A673 (cell line): Measurements from ENCODE around the gene SNTB2. TPM values are rescaled to one million over a fixed set of nuclear protein-coding genes. Genes with fewer than 3 reads are reported as not detected.

Experiments
- BruUV-seq: library from RNA; stranded (reverse); fragments of 400-500 nt; replicated peaks from 2 replicates; lab custom pipeline; 2021; lab: Mats Ljungman, UMichigan
- CTCF ChIA-PET: fragments of 300-600 bp; sonication (Branson Sonifier 250); formaldehyde crosslinking; loops from one replicate; lab custom pipeline; 2022; ENCODE audit warnings: antibody characterized with exemption; lab: Charles Lee
- POLR2A ChIA-PET: fragments of 300-600 bp; sonication (Branson Sonifier 250); formaldehyde crosslinking; loops from one replicate; lab custom pipeline; 2022; ENCODE audit warnings: antibody characterized with exemption; ENCODE audit not compliant: low non-redundant PET; lab: Charles Lee
- DNase-seq: peaks from one replicate; pipeline ENCODE4 v3.0.0-alpha.2; 2015; ENCODE audit warnings: low spot score
- H3K27ac ChIP-seq: fragments of 200-600 bp; sonication (generic); 2 replicates; pipeline ENCODE4 v1.5.1; 2016; ENCODE audit warnings: mixed run types, low read depth, mild to moderate bottlenecking, mixed read lengths, antibody characterized with exemption, low read length; ENCODE audit not compliant: poor library complexity, severe bottlenecking
- H3K27me3 ChIP-seq: fragments of 200-600 bp; sonication (generic); replicated peaks from 2 replicates; pipeline ENCODE4 v1.6.1; 2017; ENCODE audit warnings: mixed run types, low read depth, mild to moderate bottlenecking, mixed read lengths, antibody characterized with exemption, low read length; ENCODE audit not compliant: insufficient read depth, poor library complexity
- H3K36me3 ChIP-seq: fragments of 200-600 bp; sonication (generic); 2 replicates; pipeline ENCODE4 v1.6.1; 2016; ENCODE audit warnings: mixed run types, mild to moderate bottlenecking, mixed read lengths, antibody characterized with exemption, low read length; ENCODE audit not compliant: insufficient read depth, poor library complexity, severe bottlenecking
- H3K4me1 ChIP-seq: fragments of 200-600 bp; sonication (generic); 2 replicates; pipeline ENCODE4 v1.6.1; 2017; ENCODE audit warnings: mixed run types, mild to moderate bottlenecking, mixed read lengths, antibody characterized with exemption, low read length; ENCODE audit not compliant: insufficient read depth, poor library complexity, severe bottlenecking
- H3K4me3 ChIP-seq: fragments of 200-600 bp; sonication (generic); 2 replicates; pipeline ENCODE4 v1.5.1; 2016; ENCODE audit warnings: low read depth, mixed run types, mild to moderate bottlenecking, mixed read lengths, low read length; ENCODE audit not compliant: poor library complexity, severe bottlenecking
- H3K9me3 ChIP-seq: fragments of 200-600 bp; sonication (generic); 2 replicates; pipeline ENCODE4 v1.6.1; 2016; ENCODE audit warnings: mixed run types, low read depth, mild to moderate bottlenecking, mixed read lengths, antibody characterized with exemption, low read length; ENCODE audit not compliant: poor library complexity, severe bottlenecking
- EZH2 ChIP-seq: fragments of 200-600 bp; sonication (generic); IDR thresholded peaks from 2 replicates; pipeline ENCODE4 v1.6.1; 2017; ENCODE audit warnings: borderline replicate concordance, low read depth, mild to moderate bottlenecking, mixed read lengths, antibody characterized with exemption, low read length; ENCODE audit not compliant: poor library complexity, severe bottlenecking
- intact Hi-C: fragments of 100-400 bp; cut with micrococcal nuclease; formaldehyde crosslinking; loops from one replicate; pipeline ENCODE4 v1.10.0; 2022; ENCODE audit not compliant: unreplicated experiment
- total RNA-seq: library from RNA; stranded (reverse); gene quantifications from 2 replicates; pipeline ENCODE4 v1.2.3, GENCODE V29; 2021
- TF ChIP-seq, protein P1 (sequence below): fragments of 300-800, 200-600 bp; sonication (generic); conservative IDR thresholded peaks from 2 replicates; pipeline ENCODE4 v1.5.1; 2017; ENCODE audit warnings: low read depth, mild to moderate bottlenecking, antibody characterized with exemption, low read length, moderate library complexity, mixed read lengths

The SNTB2 gene
- total RNA-seq, 1 experiment from 2014 or later = 49.3 TPM

DNA sequence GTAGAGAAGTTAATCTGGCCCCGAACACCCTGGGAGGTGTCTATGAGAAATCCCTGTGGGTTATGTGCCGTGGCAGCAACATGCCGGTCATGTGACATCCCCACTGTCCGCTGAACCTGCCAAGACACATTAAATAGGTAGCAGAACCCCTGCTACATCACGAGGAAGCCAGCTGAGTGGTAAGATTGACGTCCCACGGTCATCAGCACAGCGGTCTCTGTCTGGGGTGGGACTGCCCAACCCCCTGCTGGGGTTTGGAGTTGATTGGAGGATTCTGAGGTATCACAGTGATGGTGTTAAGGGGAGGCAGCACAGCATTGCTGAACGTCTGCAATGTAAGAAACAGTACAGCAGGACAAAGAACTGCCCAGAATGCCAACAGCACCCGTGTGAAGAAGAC, 162.6 kb downstream of the SNTB2 start:
- no peaks in the 10 kb centered on the region for H3K9me3 ChIP-seq
- H3K27ac ChIP-seq = no peak overlapping the region
- H3K27me3 ChIP-seq = no peaks in the 10 kb centered on the region
- intact Hi-C loops = no loop called here
- no peaks in the 10 kb centered on the region for H3K4me1 ChIP-seq
- TF ChIP-seq, protein P1, sequence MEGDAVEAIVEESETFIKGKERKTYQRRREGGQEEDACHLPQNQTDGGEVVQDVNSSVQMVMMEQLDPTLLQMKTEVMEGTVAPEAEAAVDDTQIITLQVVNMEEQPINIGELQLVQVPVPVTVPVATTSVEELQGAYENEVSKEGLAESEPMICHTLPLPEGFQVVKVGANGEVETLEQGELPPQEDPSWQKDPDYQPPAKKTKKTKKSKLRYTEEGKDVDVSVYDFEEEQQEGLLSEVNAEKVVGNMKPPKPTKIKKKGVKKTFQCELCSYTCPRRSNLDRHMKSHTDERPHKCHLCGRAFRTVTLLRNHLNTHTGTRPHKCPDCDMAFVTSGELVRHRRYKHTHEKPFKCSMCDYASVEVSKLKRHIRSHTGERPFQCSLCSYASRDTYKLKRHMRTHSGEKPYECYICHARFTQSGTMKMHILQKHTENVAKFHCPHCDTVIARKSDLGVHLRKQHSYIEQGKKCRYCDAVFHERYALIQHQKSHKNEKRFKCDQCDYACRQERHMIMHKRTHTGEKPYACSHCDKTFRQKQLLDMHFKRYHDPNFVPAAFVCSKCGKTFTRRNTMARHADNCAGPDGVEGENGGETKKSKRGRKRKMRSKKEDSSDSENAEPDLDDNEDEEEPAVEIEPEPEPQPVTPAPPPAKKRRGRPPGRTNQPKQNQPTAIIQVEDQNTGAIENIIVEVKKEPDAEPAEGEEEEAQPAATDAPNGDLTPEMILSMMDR = no peak
- H3K36me3 ChIP-seq = no peaks in the 10 kb centered on the region
- no peak overlapping the region for H3K4me3 ChIP-seq
- CTCF ChIA-PET = no interaction called here
- no TSS peak for BruUV-seq
- no peak for DNase-seq
- POLR2A ChIA-PET = no interaction called here

DNA sequence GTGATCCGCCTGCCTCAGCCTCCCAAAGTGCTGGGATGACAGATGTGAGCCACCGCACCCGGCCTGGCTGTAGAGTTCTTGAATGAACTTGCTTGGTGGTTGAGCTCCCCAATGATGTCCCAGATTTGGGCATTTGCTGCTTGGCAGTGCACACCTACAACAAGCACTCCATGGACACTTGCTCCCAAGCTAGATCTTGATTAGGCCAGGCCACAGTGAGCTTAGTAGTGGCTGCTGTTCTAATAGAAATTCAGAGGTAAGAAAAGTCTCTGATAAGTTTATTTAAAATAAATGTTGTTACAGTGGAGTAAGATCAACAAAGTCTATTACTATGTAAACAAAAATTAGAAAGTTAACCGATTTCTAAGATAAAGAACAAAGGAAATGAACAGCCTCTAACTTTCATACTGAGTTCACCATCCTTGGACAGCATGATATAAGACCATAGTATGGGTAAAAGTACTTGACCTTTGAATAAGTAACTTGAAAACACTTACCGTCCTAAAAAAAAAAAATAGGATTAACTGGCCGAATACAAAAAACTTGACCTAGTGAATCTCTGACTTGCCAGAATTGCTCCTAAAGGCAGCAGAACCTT, 163.7 kb downstream of the SNTB2 start:
- no TSS peak for BruUV-seq
- Histone ChIP-seq H3K27ac (no peak overlapping the region), H3K27me3 (no peaks in the 10 kb centered on the region), H3K4me1 (no peaks in the 10 kb centered on the region), H3K4me3 (no peak overlapping the region), H3K9me3 (no peaks in the 10 kb centered on the region), H3K36me3 (no peaks in the 10 kb centered on the region)
- ChIA-PET CTCF (no interaction called here), POLR2A (no interaction called here)
- TF ChIP-seq EZH2 = no peak
- TF ChIP-seq, protein P1 = no peak
- no peak for DNase-seq
- intact Hi-C loops = no loop called here

- no peak for DNase-seq
- TF ChIP-seq, protein P1 = no peak
- TF ChIP-seq EZH2 = no peak
- no TSS peak for BruUV-seq
- no peaks in the 10 kb centered on the region for H3K36me3 ChIP-seq
- no peaks in the 10 kb centered on the region for H3K4me1 ChIP-seq
- POLR2A ChIA-PET = no interaction called here
- no peaks in the 10 kb centered on the region for H3K27me3 ChIP-seq
- CTCF ChIA-PET = no interaction called here
- H3K9me3 ChIP-seq = no peaks in the 10 kb centered on the region
- intact Hi-C loops = no loop called here
- no peak within 1 kb of the TSS for H3K4me3 ChIP-seq
- H3K27ac ChIP-seq = no peak within 1 kb of the TSS
Observed at GRCh38 chr16:69351309-69352027, 164.5 kb downstream of the SNTB2 start, which contains the start of gene TMED6. TMED6 (minus strand) TSS chr16:69351786; CDS start chr16:69351753, 33 bp downstream.

Other genes with a start within 250 kb of the SNTB2 start
- gene HAS3, start 81.5 kb upstream of the SNTB2 start, total RNA-seq = 0.49 and 0.72 TPM in 2 replicates
- 113 and 121 TPM in 2 replicates for gene CHTF8, start 54.6 kb upstream of the SNTB2 start, total RNA-seq
- 119 and 146 TPM in 2 replicates for gene UTP4, start 54.5 kb upstream of the SNTB2 start, total RNA-seq
- 48.7 and 50.4 TPM in 2 replicates for gene VPS4A, start 124.2 kb downstream of the SNTB2 start, total RNA-seq
- 24.8 and 32.4 TPM in 2 replicates for gene PDF, start 143.4 kb downstream of the SNTB2 start, total RNA-seq
- gene COG8, start 152.4 kb downstream of the SNTB2 start, total RNA-seq = 47.6 and 52.4 TPM in 2 replicates
- gene NIP7, start 152.6 kb downstream of the SNTB2 start, total RNA-seq = 55.1 and 66.4 TPM in 2 replicates
- gene TMED6, start 164.6 kb downstream of the SNTB2 start, total RNA-seq = 1.8 TPM in 1 of 2 replicates, not detected in the other
- gene TERF2, start 198.8 kb downstream of the SNTB2 start, total RNA-seq = 42.8 and 46.1 TPM in 2 replicates
- 223 and 242 TPM in 2 replicates for gene CYB5B, start 237.5 kb downstream of the SNTB2 start, total RNA-seq